H1 (cell line): ENCODE data around the gene MROH2B. TPM values are rescaled to one million over a fixed set of nuclear protein-coding genes. Genes with fewer than 3 reads are reported as not detected.

Experiments
- ATF3 ChIP-seq: IDR thresholded peaks from 2 replicates; pipeline ENCODE4 v1.6.1; 2011; ENCODE audit warnings: low read depth, mild to moderate bottlenecking, low read length; ENCODE audit not compliant: insufficient read depth
- SIN3A ChIP-seq, 2 experiments: IDR thresholded peaks in 1 of 2; conservative IDR thresholded peaks in 1 of 2; 2 replicates each; pipeline ENCODE4 v1.6.1; 2011 to 2012; ENCODE audit warnings: low read length in 2 of 2, improper control_type of control experiment in 1 of 2, low read depth in 1 of 2, mild to moderate bottlenecking in 1 of 2
- polyA plus RNA-seq, 7 experiments: library from polyadenylated mRNA; depleted of rRNA in 3 of 7; stranded (reverse) in 5 of 7; unstranded in 2 of 7; fragments of >200 nt in 5 of 7; fragments of 200-250 nt in 2 of 7; gene quantifications; 1 replicate in 5 of 7; 2 replicates in 1 of 7; 4 replicates in 1 of 7; pipeline versions ENCODE4 v1.2.1 to v1.2.3, GENCODE V29; 2011 to 2013; ENCODE audit warnings: missing spikeins in 2 of 7, mixed read lengths in 2 of 7
- total RNA-seq: library from RNA; stranded (reverse); fragmentation: NEBNext Ultra II Directional; extraction: Animal tissue kit (Norgen Biotek cat#: 25700); gene quantifications from 2 replicates; pipeline ENCODE4 v1.2.1, GENCODE V29; 2021

Gene MROH2B
- total and polyA plus RNA-seq, 2 of the 8 experiments (the other 6 are each of a cell fraction or from before 2014, with no cell fraction given), result not detected

- no peak for TF ChIP-seq ATF3
- TF ChIP-seq SIN3A (conservative IDR thresholded peaks at IDR 0.05 in 1 of 2, IDR thresholded peaks at IDR 0.05 in 1 of 2; ENCODE audit: low read depth in 1 of 2, low read length in 2 of 2), result no peak
These were observed 833 bp upstream of the MROH2B start (continued) for GRCh38 chr5:41071975-41072374.
